ENCODE results near the gene ZNF853.
"Not testable (repeated sequence)": the region's sequence is repeated elsewhere in the genome, so short reads cannot be mapped to it uniquely, and the experiment has no call there.

Gene ZNF853

GRCh38 chr7:6606866-6607583, 8.4 kb upstream of the ZNF853 start:
- DNase-seq, result no peak

- no peak for DNase-seq
These were observed 7.8 kb upstream of the ZNF853 start for GRCh38 chr7:6607651-6608051.

GRCh38 chr7:6608081-6608480, 7.3 kb upstream of the ZNF853 start:
- no peak for DNase-seq

- DNase-seq, result no peak
These were observed 6.6 kb upstream of the ZNF853 start for GRCh38 chr7:6608794-6609193.

- DNase-seq, result no peak
These were observed 2.6 kb upstream of the ZNF853 start for GRCh38 chr7:6612819-6613218.

GRCh38 chr7:6613706-6614105, 1.7 kb upstream of the ZNF853 start:
- DNase-seq, result no peak

GRCh38 chr7:6615723-6616555, 529 bp downstream of the ZNF853 start:
- no peak for DNase-seq

- DNase-seq, result no peak
These were observed 1.6 kb downstream of the ZNF853 start for GRCh38 chr7:6616854-6617643.

GRCh38 chr7:6618621-6619020, 3.2 kb downstream of the ZNF853 start:
- no peak for DNase-seq

- DNase-seq, result no peak
These were observed 4.6 kb downstream of the ZNF853 start for GRCh38 chr7:6619961-6620360.

GRCh38 chr7:6621195-6622133, 6.1 kb downstream of the ZNF853 start:
- DNase-seq, result no peak

- no peak for DNase-seq
These were observed 6.8 kb downstream of the ZNF853 start for GRCh38 chr7:6622134-6622710.

GRCh38 chr7:6623589-6624245, 8.3 kb downstream of the ZNF853 start:
- DNase-seq, result no peak

- DNase-seq, result no peak
These were observed 8.8 kb downstream of the ZNF853 start for GRCh38 chr7:6624246-6624611.

GRCh38 chr7:6628045-6628444, 12.6 kb downstream of the ZNF853 start:
- DNase-seq, result no peak

- no peak for DNase-seq
These were observed 14.8 kb downstream of the ZNF853 start for GRCh38 chr7:6630007-6630849.

- DNase-seq, result no peak
These were observed 16.2 kb downstream of the ZNF853 start for GRCh38 chr7:6631605-6632004.

- no peak for DNase-seq
These were observed 18.6 kb downstream of the ZNF853 start for GRCh38 chr7:6634021-6634420.

- DNase-seq, result not testable (repeated sequence)
These were observed 19.6 kb downstream of the ZNF853 start for GRCh38 chr7:6634971-6635370.

GRCh38 chr7:6636741-6637543, 21.5 kb downstream of the ZNF853 start, which contains the start of gene ZNF316:
Gene ZNF316 (plus strand): TSS chr7:6637318. CDS start chr7:6642410, 5,092 bp downstream.
- no peak for DNase-seq

Measured in NCI-H526 treated with DMSO at 0.1 percent for 48 hours (cell line).